OCI-LY1 (cell line): ENCODE data around the gene P2RX4.

ENCODE experiments used
- EZH2 ChIP-seq: fragments of 200-600 bp; sonication (generic), shearing (Covaris generic); IDR thresholded peaks from 2 replicates; pipeline ENCODE4 v1.8.0; 2017; ENCODE audit warnings: borderline replicate concordance, mixed run types, mild to moderate bottlenecking, antibody characterized with exemption, low read length, moderate library complexity, mixed read lengths
- TF ChIP-seq, protein P1 (sequence below): fragments of 200-600 bp; sonication (generic), shearing (Covaris generic); IDR thresholded peaks from 2 replicates; pipeline ENCODE4 v1.5.1; 2017; ENCODE audit warnings: mild to moderate bottlenecking, antibody characterized with exemption, low read length, moderate library complexity, mixed read lengths

DNA sequence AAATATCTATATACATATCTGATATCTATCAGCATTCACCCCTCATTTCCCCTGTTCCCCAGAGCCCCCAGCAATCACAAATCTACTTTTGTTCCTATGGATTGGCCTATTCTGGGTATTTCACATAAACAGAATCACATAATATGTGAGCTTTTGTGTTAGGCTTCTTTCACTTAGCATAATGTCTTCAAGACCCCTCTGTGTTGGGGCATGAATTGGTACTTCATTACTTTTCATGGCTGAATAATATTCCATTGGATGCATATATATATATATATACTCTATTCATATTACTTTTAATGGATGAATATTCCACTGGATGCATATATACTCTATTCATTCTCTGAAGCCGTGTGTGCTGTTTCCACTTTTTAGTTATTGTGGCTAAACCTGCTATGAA is 57.9 kb downstream of the P2RX4 start:
- TF ChIP-seq, protein P1, sequence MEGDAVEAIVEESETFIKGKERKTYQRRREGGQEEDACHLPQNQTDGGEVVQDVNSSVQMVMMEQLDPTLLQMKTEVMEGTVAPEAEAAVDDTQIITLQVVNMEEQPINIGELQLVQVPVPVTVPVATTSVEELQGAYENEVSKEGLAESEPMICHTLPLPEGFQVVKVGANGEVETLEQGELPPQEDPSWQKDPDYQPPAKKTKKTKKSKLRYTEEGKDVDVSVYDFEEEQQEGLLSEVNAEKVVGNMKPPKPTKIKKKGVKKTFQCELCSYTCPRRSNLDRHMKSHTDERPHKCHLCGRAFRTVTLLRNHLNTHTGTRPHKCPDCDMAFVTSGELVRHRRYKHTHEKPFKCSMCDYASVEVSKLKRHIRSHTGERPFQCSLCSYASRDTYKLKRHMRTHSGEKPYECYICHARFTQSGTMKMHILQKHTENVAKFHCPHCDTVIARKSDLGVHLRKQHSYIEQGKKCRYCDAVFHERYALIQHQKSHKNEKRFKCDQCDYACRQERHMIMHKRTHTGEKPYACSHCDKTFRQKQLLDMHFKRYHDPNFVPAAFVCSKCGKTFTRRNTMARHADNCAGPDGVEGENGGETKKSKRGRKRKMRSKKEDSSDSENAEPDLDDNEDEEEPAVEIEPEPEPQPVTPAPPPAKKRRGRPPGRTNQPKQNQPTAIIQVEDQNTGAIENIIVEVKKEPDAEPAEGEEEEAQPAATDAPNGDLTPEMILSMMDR, result no peak
- TF ChIP-seq EZH2, result no peak
